ENCODE results near the gene NDUFV3. TPM values are rescaled to one million over a fixed set of nuclear protein-coding genes. Genes with fewer than 3 reads are reported as not detected.
"Not testable (repeated sequence)": the region's sequence is repeated elsewhere in the genome, so short reads cannot be mapped to it uniquely, and the experiment has no call there.

Gene NDUFV3
- total and polyA plus RNA-seq, 2 donors (not counting 3 experiments of a cell fraction or from before 2014, with no cell fraction given) = 13.4 to 45.7 TPM

DNA sequence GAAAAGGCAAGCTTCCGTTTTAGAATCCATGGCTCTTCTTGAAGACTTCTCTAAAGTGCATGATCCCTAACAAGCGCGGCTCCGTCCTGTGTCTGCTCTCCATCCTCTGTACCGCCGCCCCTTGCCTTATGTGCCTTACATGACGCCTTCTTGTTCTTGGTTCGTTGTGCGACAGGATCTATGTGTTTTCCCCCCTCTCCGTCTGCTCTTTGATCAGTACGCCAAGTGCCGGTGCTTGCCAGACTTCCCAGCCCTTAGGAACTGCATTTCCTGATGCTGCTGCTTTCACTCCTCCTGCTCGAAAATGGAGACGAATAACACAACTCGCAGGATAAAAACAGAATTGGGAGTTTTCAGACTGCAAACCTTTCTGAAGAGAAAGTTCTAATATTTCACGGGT, 13.1 kb downstream of the NDUFV3 start:
- no peak overlapping the region for H3K4me3 ChIP-seq (replicated peaks in 1 of 3; ENCODE audit: insufficient read depth in 1 of 3, low read depth in 1 of 3, low read length in 3 of 3)
- H3K4me2 ChIP-seq (ENCODE audit: insufficient read depth, low read length) = no peak overlapping the region
- H3K9ac ChIP-seq (replicated peaks; ENCODE audit: extremely low read depth, insufficient read depth, low read length) = no peak overlapping the region
- FAIRE-seq = no peak
- no peak overlapping the region for H2AFZ ChIP-seq (ENCODE audit: low read depth, low read length)
- no TSS peak for BruUV-seq (replicated peaks)
- no peaks in the 10 kb centered on the region for H3K9me3 ChIP-seq (replicated peaks; ENCODE audit: control insufficient read depth, insufficient read depth, low read length)
- DNase-seq (ENCODE audit: low read depth, low spot score) = no peak
- H3K27ac ChIP-seq (ENCODE audit: insufficient read depth, low read depth, low read length) = no peak overlapping the region
- H4K20me1 ChIP-seq (replicated peaks; ENCODE audit: control insufficient read depth, extremely low read depth, insufficient read depth, low read length) = no peaks in the 10 kb centered on the region
- peaks cover 8% of the 10 kb centered on the region for H3K79me2 ChIP-seq (ENCODE audit: control insufficient read depth, insufficient read depth, low read length)
- dilution Hi-C loops (cut with MboI; ENCODE audit: extremely low pct_ligation_motif_present, low sequenced_read_pairs) (no loop called here), intact Hi-C loops (cut with micrococcal nuclease) (no loop called here)
- H3K9me1 ChIP-seq (replicated peaks; ENCODE audit: control insufficient read depth, extremely low read depth, insufficient read depth, low read length) = no peaks in the 10 kb centered on the region
- TF ChIP-seq MYC (IDR thresholded peaks at IDR 0.05; ENCODE audit: low read depth, low read length) (no peak), JUN (IDR thresholded peaks at IDR 0.05; ENCODE audit: borderline replicate concordance, insufficient read depth, insufficient read length, low read depth) (no peak), POLR2AphosphoS5 (IDR thresholded peaks at IDR 0.05; ENCODE audit: insufficient read depth, low read depth, low read length) (no peak), EZH2 (IDR thresholded peaks at IDR 0.05; ENCODE audit: borderline replicate concordance, low read depth, low read length, severe bottlenecking) (no peak), GATA2 (IDR thresholded peaks at IDR 0.05; ENCODE audit: insufficient read depth, insufficient read length, low read depth, low read length) (no peak), POLR2A (IDR thresholded peaks at IDR 0.05; ENCODE audit: low read depth, low read length) (no peak), FOS (IDR thresholded peaks at IDR 0.05; ENCODE audit: borderline replicate concordance, insufficient read depth, low read length) (no peak)
- TF ChIP-seq, protein P1, sequence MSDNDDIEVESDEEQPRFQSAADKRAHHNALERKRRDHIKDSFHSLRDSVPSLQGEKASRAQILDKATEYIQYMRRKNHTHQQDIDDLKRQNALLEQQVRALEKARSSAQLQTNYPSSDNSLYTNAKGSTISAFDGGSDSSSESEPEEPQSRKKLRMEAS (IDR thresholded peaks at IDR 0.05; ENCODE audit: insufficient read depth, insufficient read length) = no peak
- TF ChIP-seq, protein P2, sequence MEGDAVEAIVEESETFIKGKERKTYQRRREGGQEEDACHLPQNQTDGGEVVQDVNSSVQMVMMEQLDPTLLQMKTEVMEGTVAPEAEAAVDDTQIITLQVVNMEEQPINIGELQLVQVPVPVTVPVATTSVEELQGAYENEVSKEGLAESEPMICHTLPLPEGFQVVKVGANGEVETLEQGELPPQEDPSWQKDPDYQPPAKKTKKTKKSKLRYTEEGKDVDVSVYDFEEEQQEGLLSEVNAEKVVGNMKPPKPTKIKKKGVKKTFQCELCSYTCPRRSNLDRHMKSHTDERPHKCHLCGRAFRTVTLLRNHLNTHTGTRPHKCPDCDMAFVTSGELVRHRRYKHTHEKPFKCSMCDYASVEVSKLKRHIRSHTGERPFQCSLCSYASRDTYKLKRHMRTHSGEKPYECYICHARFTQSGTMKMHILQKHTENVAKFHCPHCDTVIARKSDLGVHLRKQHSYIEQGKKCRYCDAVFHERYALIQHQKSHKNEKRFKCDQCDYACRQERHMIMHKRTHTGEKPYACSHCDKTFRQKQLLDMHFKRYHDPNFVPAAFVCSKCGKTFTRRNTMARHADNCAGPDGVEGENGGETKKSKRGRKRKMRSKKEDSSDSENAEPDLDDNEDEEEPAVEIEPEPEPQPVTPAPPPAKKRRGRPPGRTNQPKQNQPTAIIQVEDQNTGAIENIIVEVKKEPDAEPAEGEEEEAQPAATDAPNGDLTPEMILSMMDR (IDR thresholded peaks at IDR 0.05; ENCODE audit: extremely low read depth in 1 of 2, insufficient read depth in 1 of 2, low read depth in 1 of 2, low read length in 2 of 2) = no peak
- H3K36me3 ChIP-seq (ENCODE audit: control insufficient read depth in 2 of 2, extremely low read depth in 1 of 2, insufficient read depth in 2 of 2, low read length in 2 of 2) = peaks cover 19 to 28% of the 10 kb centered on the region in 2 experiments
- ChIA-PET POLR2A (no interaction called here), CTCF (no interaction called here)
- H3K4me1 ChIP-seq (ENCODE audit: control insufficient read depth, extremely low read depth, insufficient read depth, low read length) = no peaks in the 10 kb centered on the region
- no peaks in the 10 kb centered on the region for H3K27me3 ChIP-seq (ENCODE audit: control insufficient read depth in 2 of 2, insufficient read depth in 2 of 2, low read length in 2 of 2)

DNA sequence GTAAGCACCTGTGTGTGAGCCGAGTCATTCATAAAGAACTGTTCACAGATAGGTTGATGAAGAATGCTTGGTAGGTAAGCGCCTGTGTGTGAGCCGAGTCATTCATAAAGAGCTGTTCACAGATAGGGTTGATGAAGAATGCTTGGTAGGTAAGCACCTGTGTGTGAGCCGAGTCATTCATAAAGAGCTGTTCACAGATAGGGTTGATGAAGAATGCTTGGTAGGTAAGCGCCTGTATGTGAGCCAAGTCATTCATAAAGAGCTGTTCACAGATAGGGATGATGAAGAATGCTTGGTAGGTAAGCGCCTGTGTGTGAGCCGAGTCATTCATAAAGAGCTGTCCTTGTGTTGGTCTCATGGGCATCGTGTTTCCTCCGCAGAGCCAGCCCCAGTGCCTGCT, 15.4 kb downstream of the NDUFV3 start:
- H3K27ac ChIP-seq (ENCODE audit: insufficient read depth, low read depth, low read length); DNase-seq (ENCODE audit: low read depth, low spot score); intact Hi-C loops (cut with micrococcal nuclease); FAIRE-seq; H3K9me1 ChIP-seq (replicated peaks; ENCODE audit: control insufficient read depth, extremely low read depth, insufficient read depth, low read length); BruUV-seq (replicated peaks); H4K20me1 ChIP-seq (replicated peaks; ENCODE audit: control insufficient read depth, extremely low read depth, insufficient read depth, low read length); H3K4me2 ChIP-seq (ENCODE audit: insufficient read depth, low read length); H3K4me1 ChIP-seq (ENCODE audit: control insufficient read depth, extremely low read depth, insufficient read depth, low read length); H3K9ac ChIP-seq (replicated peaks; ENCODE audit: extremely low read depth, insufficient read depth, low read length); CTCF ChIA-PET; H3K79me2 ChIP-seq (ENCODE audit: control insufficient read depth, insufficient read depth, low read length); H2AFZ ChIP-seq (ENCODE audit: low read depth, low read length); POLR2A ChIA-PET; H3K4me3 ChIP-seq (replicated peaks in 1 of 3; ENCODE audit: insufficient read depth in 1 of 3, low read depth in 1 of 3, low read length in 3 of 3); H3K9me3 ChIP-seq (replicated peaks; ENCODE audit: control insufficient read depth, insufficient read depth, low read length); dilution Hi-C loops (cut with MboI; ENCODE audit: extremely low pct_ligation_motif_present, low sequenced_read_pairs); H3K27me3 ChIP-seq (ENCODE audit: control insufficient read depth in 2 of 2, insufficient read depth in 2 of 2, low read length in 2 of 2): not testable (repeated sequence)
- H3K36me3 ChIP-seq (ENCODE audit: control insufficient read depth in 2 of 2, extremely low read depth in 1 of 2, insufficient read depth in 2 of 2, low read length in 2 of 2) = peaks cover 18 to 23% of the 10 kb centered on the region in 2 experiments

DNA sequence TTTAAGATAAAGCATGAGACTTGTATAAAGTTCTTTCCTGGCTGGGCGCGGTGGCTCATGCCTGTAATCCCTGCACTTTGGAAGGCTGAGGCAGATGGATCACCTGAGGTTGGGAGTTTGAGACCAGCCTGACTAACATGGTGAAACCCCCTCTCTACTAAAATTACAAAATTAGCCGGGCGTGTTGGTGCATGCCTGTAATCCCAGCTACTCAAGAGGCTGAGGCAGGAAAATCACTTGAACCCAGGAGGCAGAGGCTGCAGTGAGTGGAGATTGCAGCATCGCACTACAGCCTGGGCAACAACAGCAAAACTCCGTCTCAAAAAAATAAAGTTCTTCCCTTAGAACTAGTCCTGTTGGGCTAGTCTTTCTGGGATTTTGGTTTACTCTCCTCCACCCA, 18.8 kb downstream of the NDUFV3 start:
- H3K36me3 ChIP-seq (ENCODE audit: control insufficient read depth in 2 of 2, extremely low read depth in 1 of 2, insufficient read depth in 2 of 2, low read length in 2 of 2); BruUV-seq (replicated peaks); CTCF ChIA-PET; DNase-seq (ENCODE audit: low read depth, low spot score); H3K9ac ChIP-seq (replicated peaks; ENCODE audit: extremely low read depth, insufficient read depth, low read length); H3K79me2 ChIP-seq (ENCODE audit: control insufficient read depth, insufficient read depth, low read length); H3K9me1 ChIP-seq (replicated peaks; ENCODE audit: control insufficient read depth, extremely low read depth, insufficient read depth, low read length); H3K4me2 ChIP-seq (ENCODE audit: insufficient read depth, low read length); H3K27me3 ChIP-seq (ENCODE audit: control insufficient read depth in 2 of 2, insufficient read depth in 2 of 2, low read length in 2 of 2); H3K4me1 ChIP-seq (ENCODE audit: control insufficient read depth, extremely low read depth, insufficient read depth, low read length); intact Hi-C loops (cut with micrococcal nuclease); H3K4me3 ChIP-seq (replicated peaks in 1 of 3; ENCODE audit: insufficient read depth in 1 of 3, low read depth in 1 of 3, low read length in 3 of 3); H3K9me3 ChIP-seq (replicated peaks; ENCODE audit: control insufficient read depth, insufficient read depth, low read length); H2AFZ ChIP-seq (ENCODE audit: low read depth, low read length); FAIRE-seq; H3K27ac ChIP-seq (ENCODE audit: insufficient read depth, low read depth, low read length); H4K20me1 ChIP-seq (replicated peaks; ENCODE audit: control insufficient read depth, extremely low read depth, insufficient read depth, low read length); dilution Hi-C loops (cut with MboI; ENCODE audit: extremely low pct_ligation_motif_present, low sequenced_read_pairs); POLR2A ChIA-PET: not testable (repeated sequence)
